Activated CD4-positive, alpha-beta T cell treated with anti-CD3 and anti-CD28 coated beads for 36 hours (primary cell): ENCODE measurements around the gene ELK1. TPM values are rescaled to one million over a fixed set of nuclear protein-coding genes. Genes with fewer than 3 reads are reported as not detected.
"Not testable (repeated sequence)": the region's sequence is repeated elsewhere in the genome, so short reads cannot be mapped to it uniquely, and the experiment has no call there.

Source experiments
- ATAC-seq: fragments of 200-7000 bp; cut with Tn5 transposase; one replicate; pipeline ENCODE4 v1.10.0; 2021; ENCODE audit warnings: mild to moderate bottlenecking, moderate library complexity
- CTCF ChIA-PET: fragments of 350-600 bp; sonication (Branson Sonifier 250); formaldehyde crosslinking; loops from one replicate; lab custom pipeline; 2021; ENCODE audit warnings: antibody characterized with exemption; lab: Charles Lee
- POLR2A ChIA-PET: fragments of 350-600 bp; sonication (Branson Sonifier 250); formaldehyde crosslinking; loops from one replicate; lab custom pipeline; 2021; ENCODE audit warnings: antibody characterized with exemption, inconsistent platforms; lab: Charles Lee
- DNase-seq: peaks from one replicate; pipeline ENCODE4 v3.0.0-alpha.2; 2020
- H3K27ac Mint-ChIP-seq: one replicate; pipeline ENCODE4 v1.8.0; 2021; ENCODE audit warnings: mixed read lengths
- H3K27me3 Mint-ChIP-seq: one replicate; pipeline ENCODE4 v1.8.0; 2021; ENCODE audit warnings: mixed read lengths
- H3K36me3 Mint-ChIP-seq: one replicate; pipeline ENCODE4 v1.8.0; 2021; ENCODE audit warnings: low read depth, mixed read lengths
- H3K4me1 Mint-ChIP-seq: one replicate; pipeline ENCODE4 v1.8.0; 2021; ENCODE audit warnings: mixed read lengths
- H3K4me3 Mint-ChIP-seq: one replicate; pipeline ENCODE4 v1.8.0; 2021; ENCODE audit warnings: mild to moderate bottlenecking, moderate library complexity, mixed read lengths
- H3K9me3 Mint-ChIP-seq: one replicate; pipeline ENCODE4 v1.8.0; 2021; ENCODE audit warnings: low read depth, mixed read lengths
- intact Hi-C, 2 experiments: fragments of 100-400 bp; cut with DNase I in 1 of 2; cut with micrococcal nuclease in 1 of 2; formaldehyde crosslinking; loops; one replicate each; pipeline versions ENCODE4 v1.14.2 to v1.15.1; 2022 to 2024; cut with DNase I, micrococcal nuclease
- total RNA-seq, 2 experiments: library from RNA; stranded (reverse); gene quantifications; one replicate each; pipeline ENCODE4 v1.2.3, GENCODE V29; 2021

The ELK1 gene
- total RNA-seq, 2 experiments from 2014 or later = 96.8 to 117 TPM

GRCh38 chrX:47611489-47611888 is 38.9 kb downstream of the ELK1 start:
- Mint-ChIP-seq H3K4me3 (no peak overlapping the region), H3K27me3 (no peaks in the 10 kb centered on the region), H3K27ac (no peak overlapping the region), H3K9me3 (no peaks in the 10 kb centered on the region), H3K4me1 (peaks cover 5% of the 10 kb centered on the region), H3K36me3 (no peaks in the 10 kb centered on the region)
- CTCF ChIA-PET = no interaction called here
- POLR2A ChIA-PET = no interaction called here
- DNase-seq = no peak
- intact Hi-C loops = no loop called here
- ATAC-seq = no peak

- DNase-seq = no peak
- ChIA-PET POLR2A (no interaction called here), CTCF (interaction anchor here (0.7 kb wide), 1 partner anchor 12 kb away, joined by 3 read pairs; no protein-coding TSS in a partner anchor)
- intact Hi-C loops = no loop called here
- Mint-ChIP-seq H3K27me3 (no peaks in the 10 kb centered on the region), H3K27ac (no peak overlapping the region), H3K36me3 (no peaks in the 10 kb centered on the region), H3K9me3 (no peaks in the 10 kb centered on the region), H3K4me3 (no peak overlapping the region), H3K4me1 (peaks cover 5% of the 10 kb centered on the region)
- ATAC-seq = no peak
Measured at GRCh38 chrX:47610511-47610910, 39.9 kb downstream of the ELK1 start.

- no peaks in the 10 kb centered on the region for H3K36me3 Mint-ChIP-seq
- CTCF ChIA-PET = no interaction called here
- no peak overlapping the region for H3K27ac Mint-ChIP-seq
- H3K4me3 Mint-ChIP-seq = no peak overlapping the region
- DNase-seq = no peak
- no peaks in the 10 kb centered on the region for H3K27me3 Mint-ChIP-seq
- no peak for ATAC-seq
- H3K4me1 Mint-ChIP-seq = peaks cover 5% of the 10 kb centered on the region
- intact Hi-C loops = no loop called here
- no peaks in the 10 kb centered on the region for H3K9me3 Mint-ChIP-seq
- POLR2A ChIA-PET = no interaction called here
Measured at GRCh38 chrX:47608130-47608810, 42.1 kb downstream of the ELK1 start.

GRCh38 chrX:47607091-47607490 is 43.3 kb downstream of the ELK1 start:
- POLR2A ChIA-PET = no interaction called here
- ATAC-seq = no peak
- H3K4me3 Mint-ChIP-seq = no peak overlapping the region
- CTCF ChIA-PET = no interaction called here
- intact Hi-C loops = no loop called here
- no peak overlapping the region for H3K27ac Mint-ChIP-seq
- no peaks in the 10 kb centered on the region for H3K9me3 Mint-ChIP-seq
- peaks cover 5% of the 10 kb centered on the region for H3K4me1 Mint-ChIP-seq
- DNase-seq = no peak
- H3K27me3 Mint-ChIP-seq = no peaks in the 10 kb centered on the region
- H3K36me3 Mint-ChIP-seq = no peaks in the 10 kb centered on the region

- H3K36me3 Mint-ChIP-seq = no peaks in the 10 kb centered on the region
- intact Hi-C loops = no loop called here
- ChIA-PET CTCF (no interaction called here), POLR2A (no interaction called here)
- H3K27me3 Mint-ChIP-seq = no peaks in the 10 kb centered on the region
- DNase-seq = no peak
- no peak for ATAC-seq
- H3K4me1 Mint-ChIP-seq = peaks cover 5% of the 10 kb centered on the region
- no peaks in the 10 kb centered on the region for H3K9me3 Mint-ChIP-seq
- H3K27ac Mint-ChIP-seq = no peak overlapping the region
- no peak overlapping the region for H3K4me3 Mint-ChIP-seq
Measured at GRCh38 chrX:47605024-47605423, 45.3 kb downstream of the ELK1 start.

- ATAC-seq, POLR2A ChIA-PET, H3K36me3 Mint-ChIP-seq, H3K9me3 Mint-ChIP-seq, intact Hi-C loops, H3K27me3 Mint-ChIP-seq, H3K27ac Mint-ChIP-seq, H3K4me3 Mint-ChIP-seq, DNase-seq, CTCF ChIA-PET, H3K4me1 Mint-ChIP-seq: not testable (repeated sequence)
Measured at GRCh38 chrX:47603125-47603524, 47.2 kb downstream of the ELK1 start.

GRCh38 chrX:47597222-47597621 is 53.1 kb downstream of the ELK1 start:
- ChIA-PET POLR2A (no interaction called here), CTCF (interaction anchor here (0.7 kb wide), 1 partner anchor 362 kb away, joined by 3 read pairs; no protein-coding TSS in a partner anchor)
- no peak for ATAC-seq
- intact Hi-C loops = no loop called here
- Mint-ChIP-seq H3K9me3 (peaks cover 6% of the 10 kb centered on the region), H3K36me3 (peaks cover 3% of the 10 kb centered on the region), H3K4me3 (no peak overlapping the region), H3K4me1 (peaks cover 14% of the 10 kb centered on the region), H3K27me3 (no peaks in the 10 kb centered on the region), H3K27ac (no peak overlapping the region)
- no peak for DNase-seq

- peaks cover 14% of the 10 kb centered on the region for H3K4me1 Mint-ChIP-seq
- no peak overlapping the region for H3K4me3 Mint-ChIP-seq
- DNase-seq (no peak), ATAC-seq (no peak)
- H3K27me3 Mint-ChIP-seq = no peaks in the 10 kb centered on the region
- peaks cover 6% of the 10 kb centered on the region for H3K9me3 Mint-ChIP-seq
- ChIA-PET CTCF (interaction anchor here (0.6 to 1.6 kb wide), 2 partner anchors 48 to 240 kb away, joined by 5 to 7 read pairs; partner anchors contain the start of gene ZNF81), POLR2A (no interaction called here)
- H3K27ac Mint-ChIP-seq = peak overlapping the region; percentile 31
- H3K36me3 Mint-ChIP-seq = peaks cover 3% of the 10 kb centered on the region
- intact Hi-C loops = no loop called here
Measured at GRCh38 chrX:47596256-47596655, 54.1 kb downstream of the ELK1 start.

- no peaks in the 10 kb centered on the region for H3K27me3 Mint-ChIP-seq
- POLR2A ChIA-PET = no interaction called here
- peak overlapping the region; percentile 31 for H3K27ac Mint-ChIP-seq
- no peak for ATAC-seq
- no peak for DNase-seq
- CTCF ChIA-PET = interaction anchor here (0.6 to 1.6 kb wide), 6 partner anchors 48 to 670 kb away, joined by 3 to 7 read pairs (median 4); partner anchors contain the start of gene ZNF81
- peaks cover 14% of the 10 kb centered on the region for H3K4me1 Mint-ChIP-seq
- H3K4me3 Mint-ChIP-seq = no peak overlapping the region
- H3K36me3 Mint-ChIP-seq = peaks cover 3% of the 10 kb centered on the region
- intact Hi-C loops = no loop called here
- H3K9me3 Mint-ChIP-seq = peaks cover 6% of the 10 kb centered on the region
Measured at GRCh38 chrX:47595716-47596251, 54.6 kb downstream of the ELK1 start.

GRCh38 chrX:47593522-47593921 is 56.8 kb downstream of the ELK1 start:
- Mint-ChIP-seq H3K4me1 (peaks cover 14% of the 10 kb centered on the region), H3K27me3 (no peaks in the 10 kb centered on the region), H3K4me3 (no peak overlapping the region), H3K9me3 (peaks cover 6% of the 10 kb centered on the region), H3K36me3 (peaks cover 3% of the 10 kb centered on the region), H3K27ac (no peak overlapping the region)
- ATAC-seq (no peak), DNase-seq (no peak)
- intact Hi-C loops = no loop called here
- ChIA-PET CTCF (no interaction called here), POLR2A (no interaction called here)

GRCh38 chrX:47590984-47591383 is 59.4 kb downstream of the ELK1 start:
- no peak for ATAC-seq
- Mint-ChIP-seq H3K9me3 (no peaks in the 10 kb centered on the region), H3K36me3 (no peaks in the 10 kb centered on the region), H3K4me1 (peaks cover 11% of the 10 kb centered on the region), H3K4me3 (no peak overlapping the region), H3K27me3 (no peaks in the 10 kb centered on the region), H3K27ac (no peak overlapping the region)
- no peak for DNase-seq
- CTCF ChIA-PET = no interaction called here
- POLR2A ChIA-PET = no interaction called here
- intact Hi-C loops = no loop called here
